Keratinocyte (primary cell): ENCODE results near the gene SERPINA5.

Experiments used
- CTCF ChIP-seq, 3 experiments: IDR thresholded peaks in 1 of 3; conservative IDR thresholded peaks in 1 of 3; optimal IDR thresholded peaks in 1 of 3; 2 replicates in 2 of 3; 3 replicates in 1 of 3; pipeline versions ENCODE3 to v1.5.1; 2011; ENCODE audit warnings: low read length in 3 of 3, mild to moderate bottlenecking in 3 of 3, moderate library complexity in 2 of 3, control low read depth in 1 of 3, inconsistent platforms in 1 of 3; ENCODE audit not compliant: insufficient read depth in 2 of 3; ENCODE audit errors: extremely low read depth in 1 of 3
- EZH2 ChIP-seq: IDR thresholded peaks from one replicate; pipeline ENCODE4 v1.6.1; 2012; ENCODE audit warnings: inconsistent platforms, mild to moderate bottlenecking, low read length, moderate library complexity

- TF ChIP-seq CTCF (optimal IDR thresholded peaks at IDR 0.05 in 1 of 3, IDR thresholded peaks at IDR 0.05 in 1 of 3, conservative IDR thresholded peaks at IDR 0.05 in 1 of 3; ENCODE audit: extremely low read depth in 1 of 3, insufficient read depth in 2 of 3, low read length in 3 of 3) (no peak), EZH2 (no peak)
Observed at GRCh38 chr14:94540031-94540794, 41.0 kb upstream of the SERPINA5 start.
